Type B pancreatic cell (in vitro differentiated cells): ENCODE data around the gene KRTAP4-8. TPM values are rescaled to one million over a fixed set of nuclear protein-coding genes. Genes with fewer than 3 reads are reported as not detected.

Experiments
- total RNA-seq: library from RNA; stranded (reverse); gene quantifications from 2 replicates; pipeline ENCODE4 v1.2.1, GENCODE V29; 2021; ENCODE audit warnings: low replicate concordance

Gene KRTAP4-8
- total RNA-seq, 1 donor from 2014 or later: not detected

Other genes starting within 250 kb of the KRTAP4-8 start
- not detected in 2 replicates for gene KRT12, start 230.9 kb downstream of the KRTAP4-8 start, total RNA-seq
- 13.0 and 41.9 TPM in 2 replicates for gene KRT20, start 212.9 kb downstream of the KRTAP4-8 start, total RNA-seq
- gene KRT23, start 160.5 kb downstream of the KRTAP4-8 start, total RNA-seq: 49.7 and 464 TPM in 2 replicates
- 0.70 and 1.0 TPM in 2 replicates for gene KRT39, start 131.2 kb downstream of the KRTAP4-8 start, total RNA-seq
- 2.3 and 5.5 TPM in 2 replicates for gene KRT40, start 113.8 kb downstream of the KRTAP4-8 start, total RNA-seq
- gene KRTAP3-3, start 104.0 kb downstream of the KRTAP4-8 start, total RNA-seq: not detected in 2 replicates
- gene KRTAP3-2, start 98.2 kb downstream of the KRTAP4-8 start, total RNA-seq: not detected in 2 replicates
- 1.7 TPM in 1 of 2 replicates, not detected in the other for gene KRTAP3-1, start 89.0 kb downstream of the KRTAP4-8 start, total RNA-seq
- not detected in 2 replicates for gene KRTAP1-5, start 70.9 kb downstream of the KRTAP4-8 start, total RNA-seq
- gene KRTAP1-4, start 67.9 kb downstream of the KRTAP4-8 start, total RNA-seq: not detected in 2 replicates
- not detected in 2 replicates for gene KRTAP1-3, start 63.3 kb downstream of the KRTAP4-8 start, total RNA-seq
- not detected in 2 replicates for gene KRTAP1-1, start 56.7 kb downstream of the KRTAP4-8 start, total RNA-seq
- gene KRTAP2-1, start 50.8 kb downstream of the KRTAP4-8 start, total RNA-seq: not detected in 2 replicates
- gene KRTAP2-2, start 42.9 kb downstream of the KRTAP4-8 start, total RNA-seq: not detected in 2 replicates
- 0.98 TPM in 1 of 2 replicates, not detected in the other for gene KRTAP2-3, start 38.0 kb downstream of the KRTAP4-8 start, total RNA-seq
- not detected in 2 replicates for gene KRTAP2-4, start 32.3 kb downstream of the KRTAP4-8 start, total RNA-seq
- not detected in 2 replicates for gene KRTAP4-7, start 14.0 kb downstream of the KRTAP4-8 start, total RNA-seq
- not detected in 2 replicates for gene KRTAP4-16, start 4.1 kb upstream of the KRTAP4-8 start, total RNA-seq
- not detected in 2 replicates for gene KRTAP4-9, start 7.2 kb upstream of the KRTAP4-8 start, total RNA-seq
- not detected in 2 replicates for gene KRTAP4-11, start 20.2 kb upstream of the KRTAP4-8 start, total RNA-seq
- gene KRTAP4-12, start 26.0 kb upstream of the KRTAP4-8 start, total RNA-seq: not detected in 2 replicates
- gene KRTAP4-6, start 42.4 kb upstream of the KRTAP4-8 start, total RNA-seq: not detected in 2 replicates
- gene KRTAP4-5, start 51.7 kb upstream of the KRTAP4-8 start, total RNA-seq: not detected in 2 replicates
- gene KRTAP4-4, start 62.6 kb upstream of the KRTAP4-8 start, total RNA-seq: not detected in 2 replicates
- gene KRTAP4-3, start 70.1 kb upstream of the KRTAP4-8 start, total RNA-seq: not detected in 2 replicates
- not detected in 2 replicates for gene KRTAP4-2, start 80.1 kb upstream of the KRTAP4-8 start, total RNA-seq
- not detected in 2 replicates for gene KRTAP4-1, start 86.8 kb upstream of the KRTAP4-8 start, total RNA-seq
- not detected in 2 replicates for gene KRTAP9-1, start 91.7 kb upstream of the KRTAP4-8 start, total RNA-seq
- not detected in 2 replicates for gene KRTAP9-2, start 128.5 kb upstream of the KRTAP4-8 start, total RNA-seq
- not detected in 2 replicates for gene KRTAP9-3, start 134.3 kb upstream of the KRTAP4-8 start, total RNA-seq
- not detected in 2 replicates for gene KRTAP9-8, start 139.9 kb upstream of the KRTAP4-8 start, total RNA-seq
- not detected in 2 replicates for gene KRTAP9-4, start 151.5 kb upstream of the KRTAP4-8 start, total RNA-seq
- not detected in 2 replicates for gene KRTAP9-9, start 157.2 kb upstream of the KRTAP4-8 start, total RNA-seq
- gene KRTAP9-6, start 167.2 kb upstream of the KRTAP4-8 start, total RNA-seq: not detected in 2 replicates
- not detected in 2 replicates for gene KRTAP9-7, start 177.6 kb upstream of the KRTAP4-8 start, total RNA-seq
- gene KRTAP29-1, start 204.7 kb upstream of the KRTAP4-8 start, total RNA-seq: not detected in 2 replicates
- gene KRTAP16-1, start 211.2 kb upstream of the KRTAP4-8 start, total RNA-seq: not detected in 2 replicates
- not detected in 2 replicates for gene KRTAP17-1, start 217.6 kb upstream of the KRTAP4-8 start, total RNA-seq